SK-N-SH treated with all-trans-retinoic acid at 6 μM for 48 hours (cell line): ENCODE data around the gene NACC1.

Experiments
- ATAC-seq: fragments of 200-7000 bp; cut with Tn5 transposase; 3 replicates; pipeline ENCODE4 v1.9.1; 2020; ENCODE audit warnings: mild to moderate bottlenecking, moderate library complexity
- BACH2 ChIP-seq: fragments of 250-450 bp; sonication (Bioruptor Pico); IDR thresholded peaks from 2 replicates; pipeline ENCODE4 v1.9.0; 2021; ENCODE audit warnings: mild to moderate bottlenecking, borderline replicate concordance
- CSDC2 ChIP-seq: fragments of 250-450 bp; sonication (Bioruptor Pico); IDR thresholded peaks from 2 replicates; pipeline ENCODE4 v1.5.0; 2020; ENCODE audit warnings: mild to moderate bottlenecking, moderate library complexity
- ESRRG ChIP-seq: fragments of 250-450 bp; sonication (Bioruptor Pico); IDR thresholded peaks from 2 replicates; pipeline ENCODE4 v1.6.1; 2021; ENCODE audit warnings: mild to moderate bottlenecking
- GLIS3 ChIP-seq: fragments of 250-450 bp; sonication (Bioruptor Pico); IDR thresholded peaks from 2 replicates; pipeline ENCODE4 v1.5.0; 2020; ENCODE audit warnings: mild to moderate bottlenecking, moderate library complexity
- ISL1 ChIP-seq: fragments of 250-450 bp; sonication (Bioruptor Pico); IDR thresholded peaks from 2 replicates; pipeline ENCODE4 v2.1.2; 2022; ENCODE audit warnings: mild to moderate bottlenecking, moderate library complexity
- OSR1 ChIP-seq: fragments of 250-450 bp; sonication (Bioruptor Pico); IDR thresholded peaks from 2 replicates; pipeline ENCODE4 v1.8.0; 2022; ENCODE audit warnings: moderate library complexity, mild to moderate bottlenecking, inconsistent platforms
- PPARA ChIP-seq: fragments of 250-450 bp; sonication (Bioruptor Pico); IDR thresholded peaks from 2 replicates; pipeline ENCODE4 v1.5.0; 2020; ENCODE audit warnings: mild to moderate bottlenecking, borderline replicate concordance
- RARB ChIP-seq: fragments of 250-450 bp; sonication (Bioruptor Pico); IDR thresholded peaks from 2 replicates; pipeline ENCODE4 v1.8.0; 2021; ENCODE audit warnings: mild to moderate bottlenecking, moderate library complexity
- SNAI2 ChIP-seq: fragments of 250-450 bp; sonication (Bioruptor Pico); IDR thresholded peaks from 2 replicates; pipeline ENCODE4 v1.5.0; 2020; ENCODE audit warnings: mild to moderate bottlenecking, moderate library complexity
- TCF4 ChIP-seq: fragments of 250-450 bp; sonication (Bioruptor Pico); IDR thresholded peaks from 2 replicates; pipeline ENCODE4 v1.8.0; 2021; ENCODE audit warnings: mild to moderate bottlenecking, moderate library complexity, borderline replicate concordance
- TOX ChIP-seq: fragments of 250-450 bp; sonication (Bioruptor Pico); IDR thresholded peaks from 2 replicates; pipeline ENCODE4 v1.8.0; 2021; ENCODE audit warnings: mild to moderate bottlenecking, moderate library complexity, borderline replicate concordance
- ZC3H10 ChIP-seq: fragments of 250-450 bp; sonication (Bioruptor Pico); IDR thresholded peaks from 2 replicates; pipeline ENCODE4 v1.5.1; 2021; ENCODE audit warnings: mild to moderate bottlenecking, moderate library complexity
- ZFP3 ChIP-seq: fragments of 250-450 bp; sonication (Bioruptor Pico); IDR thresholded peaks from 2 replicates; pipeline ENCODE4 v1.5.0; 2020; ENCODE audit warnings: mild to moderate bottlenecking, moderate library complexity
- ZNF565 ChIP-seq: fragments of 450-650 bp; formaldehyde crosslinking; conservative IDR thresholded peaks from 2 replicates; pipeline ENCODE4 v1.5.0; 2020; ENCODE audit warnings: low read depth, mild to moderate bottlenecking, moderate library complexity
- ZNF70 ChIP-seq: fragments of 450-650 bp; formaldehyde crosslinking; IDR thresholded peaks from 2 replicates; pipeline ENCODE4 v1.5.0; 2020; ENCODE audit warnings: mild to moderate bottlenecking, moderate library complexity
- ZNF8 ChIP-seq: fragments of 450-650 bp; formaldehyde crosslinking; IDR thresholded peaks from 2 replicates; pipeline ENCODE4 v1.5.0; 2020; ENCODE audit warnings: mild to moderate bottlenecking, moderate library complexity
- TF ChIP-seq, protein P1 (sequence below): fragments of 250-450 bp; sonication (Bioruptor Pico); IDR thresholded peaks from 2 replicates; pipeline ENCODE4 v1.5.1; 2020; ENCODE audit warnings: low read depth, mild to moderate bottlenecking, moderate library complexity
- TF ChIP-seq, protein P2 (sequence below): fragments of 250-450 bp; sonication (Bioruptor Pico); IDR thresholded peaks from 2 replicates; pipeline ENCODE4 v1.8.0; 2021; ENCODE audit warnings: low read depth, mild to moderate bottlenecking, moderate library complexity, borderline replicate concordance
- TF ChIP-seq, protein P3 (sequence below): fragments of 250-450 bp; sonication (Bioruptor Pico); IDR thresholded peaks from 2 replicates; pipeline ENCODE4 v1.8.0; 2020; ENCODE audit warnings: mild to moderate bottlenecking, moderate library complexity, borderline replicate concordance
- TF ChIP-seq, protein P4 (sequence below): fragments of 250-450 bp; sonication (Bioruptor Pico); IDR thresholded peaks from 2 replicates; pipeline ENCODE4 v1.5.0; 2020; ENCODE audit warnings: mild to moderate bottlenecking, moderate library complexity

Gene NACC1

DNA sequence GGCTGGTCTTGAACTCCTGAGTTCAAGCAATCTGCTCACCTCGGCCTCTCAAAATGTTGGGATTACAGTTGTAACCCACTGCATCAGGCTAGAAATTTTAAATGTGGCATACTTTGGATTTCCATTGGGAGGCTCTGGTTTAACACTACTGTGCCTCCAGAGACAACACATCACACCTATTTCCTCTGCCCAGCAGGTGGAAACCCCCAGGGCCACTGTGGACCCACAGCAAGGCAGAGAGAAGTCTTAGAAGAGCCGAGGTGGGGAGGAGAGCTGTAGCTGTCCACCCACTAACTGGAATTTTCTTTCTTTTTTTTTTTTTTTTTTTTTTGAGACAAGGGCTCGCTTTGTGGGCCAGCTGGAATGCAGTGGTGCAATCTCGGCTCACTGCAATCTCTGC lies 71.5 kb downstream of the NACC1 start:
- ATAC-seq, result no peak
- TF ChIP-seq BACH2, result no peak
- no peak for TF ChIP-seq PPARA (CRISPR knock-in tag)
- no peak for TF ChIP-seq ZC3H10 (CRISPR knock-in tag)
- TF ChIP-seq TCF4, result no peak
- TF ChIP-seq, protein P1, sequence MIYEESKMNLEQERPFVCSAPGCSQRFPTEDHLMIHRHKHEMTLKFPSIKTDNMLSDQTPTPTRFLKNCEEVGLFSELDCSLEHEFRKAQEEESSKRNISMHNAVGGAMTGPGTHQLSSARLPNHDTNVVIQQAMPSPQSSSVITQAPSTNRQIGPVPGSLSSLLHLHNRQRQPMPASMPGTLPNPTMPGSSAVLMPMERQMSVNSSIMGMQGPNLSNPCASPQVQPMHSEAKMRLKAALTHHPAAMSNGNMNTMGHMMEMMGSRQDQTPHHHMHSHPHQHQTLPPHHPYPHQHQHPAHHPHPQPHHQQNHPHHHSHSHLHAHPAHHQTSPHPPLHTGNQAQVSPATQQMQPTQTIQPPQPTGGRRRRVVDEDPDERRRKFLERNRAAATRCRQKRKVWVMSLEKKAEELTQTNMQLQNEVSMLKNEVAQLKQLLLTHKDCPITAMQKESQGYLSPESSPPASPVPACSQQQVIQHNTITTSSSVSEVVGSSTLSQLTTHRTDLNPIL (CRISPR knock-in tag), result no peak
- TF ChIP-seq, protein P2, sequence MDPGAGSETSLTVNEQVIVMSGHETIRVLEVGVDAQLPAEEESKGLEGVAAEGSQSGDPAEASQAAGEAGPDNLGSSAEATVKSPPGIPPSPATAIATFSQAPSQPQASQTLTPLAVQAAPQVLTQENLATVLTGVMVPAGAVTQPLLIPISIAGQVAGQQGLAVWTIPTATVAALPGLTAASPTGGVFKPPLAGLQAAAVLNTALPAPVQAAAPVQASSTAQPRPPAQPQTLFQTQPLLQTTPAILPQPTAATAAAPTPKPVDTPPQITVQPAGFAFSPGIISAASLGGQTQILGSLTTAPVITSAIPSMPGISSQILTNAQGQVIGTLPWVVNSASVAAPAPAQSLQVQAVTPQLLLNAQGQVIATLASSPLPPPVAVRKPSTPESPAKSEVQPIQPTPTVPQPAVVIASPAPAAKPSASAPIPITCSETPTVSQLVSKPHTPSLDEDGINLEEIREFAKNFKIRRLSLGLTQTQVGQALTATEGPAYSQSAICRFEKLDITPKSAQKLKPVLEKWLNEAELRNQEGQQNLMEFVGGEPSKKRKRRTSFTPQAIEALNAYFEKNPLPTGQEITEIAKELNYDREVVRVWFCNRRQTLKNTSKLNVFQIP, result no peak
- TF ChIP-seq TOX (CRISPR knock-in tag), result no peak
- TF ChIP-seq, protein P3, sequence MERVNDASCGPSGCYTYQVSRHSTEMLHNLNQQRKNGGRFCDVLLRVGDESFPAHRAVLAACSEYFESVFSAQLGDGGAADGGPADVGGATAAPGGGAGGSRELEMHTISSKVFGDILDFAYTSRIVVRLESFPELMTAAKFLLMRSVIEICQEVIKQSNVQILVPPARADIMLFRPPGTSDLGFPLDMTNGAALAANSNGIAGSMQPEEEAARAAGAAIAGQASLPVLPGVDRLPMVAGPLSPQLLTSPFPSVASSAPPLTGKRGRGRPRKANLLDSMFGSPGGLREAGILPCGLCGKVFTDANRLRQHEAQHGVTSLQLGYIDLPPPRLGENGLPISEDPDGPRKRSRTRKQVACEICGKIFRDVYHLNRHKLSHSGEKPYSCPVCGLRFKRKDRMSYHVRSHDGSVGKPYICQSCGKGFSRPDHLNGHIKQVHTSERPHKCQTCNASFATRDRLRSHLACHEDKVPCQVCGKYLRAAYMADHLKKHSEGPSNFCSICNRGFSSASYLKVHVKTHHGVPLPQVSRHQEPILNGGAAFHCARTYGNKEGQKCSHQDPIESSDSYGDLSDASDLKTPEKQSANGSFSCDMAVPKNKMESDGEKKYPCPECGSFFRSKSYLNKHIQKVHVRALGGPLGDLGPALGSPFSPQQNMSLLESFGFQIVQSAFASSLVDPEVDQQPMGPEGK (CRISPR knock-in tag), result no peak
- TF ChIP-seq ZNF70 (CRISPR knock-in tag), result no peak
- TF ChIP-seq OSR1 (CRISPR knock-in tag), result no peak
- TF ChIP-seq, protein P4, sequence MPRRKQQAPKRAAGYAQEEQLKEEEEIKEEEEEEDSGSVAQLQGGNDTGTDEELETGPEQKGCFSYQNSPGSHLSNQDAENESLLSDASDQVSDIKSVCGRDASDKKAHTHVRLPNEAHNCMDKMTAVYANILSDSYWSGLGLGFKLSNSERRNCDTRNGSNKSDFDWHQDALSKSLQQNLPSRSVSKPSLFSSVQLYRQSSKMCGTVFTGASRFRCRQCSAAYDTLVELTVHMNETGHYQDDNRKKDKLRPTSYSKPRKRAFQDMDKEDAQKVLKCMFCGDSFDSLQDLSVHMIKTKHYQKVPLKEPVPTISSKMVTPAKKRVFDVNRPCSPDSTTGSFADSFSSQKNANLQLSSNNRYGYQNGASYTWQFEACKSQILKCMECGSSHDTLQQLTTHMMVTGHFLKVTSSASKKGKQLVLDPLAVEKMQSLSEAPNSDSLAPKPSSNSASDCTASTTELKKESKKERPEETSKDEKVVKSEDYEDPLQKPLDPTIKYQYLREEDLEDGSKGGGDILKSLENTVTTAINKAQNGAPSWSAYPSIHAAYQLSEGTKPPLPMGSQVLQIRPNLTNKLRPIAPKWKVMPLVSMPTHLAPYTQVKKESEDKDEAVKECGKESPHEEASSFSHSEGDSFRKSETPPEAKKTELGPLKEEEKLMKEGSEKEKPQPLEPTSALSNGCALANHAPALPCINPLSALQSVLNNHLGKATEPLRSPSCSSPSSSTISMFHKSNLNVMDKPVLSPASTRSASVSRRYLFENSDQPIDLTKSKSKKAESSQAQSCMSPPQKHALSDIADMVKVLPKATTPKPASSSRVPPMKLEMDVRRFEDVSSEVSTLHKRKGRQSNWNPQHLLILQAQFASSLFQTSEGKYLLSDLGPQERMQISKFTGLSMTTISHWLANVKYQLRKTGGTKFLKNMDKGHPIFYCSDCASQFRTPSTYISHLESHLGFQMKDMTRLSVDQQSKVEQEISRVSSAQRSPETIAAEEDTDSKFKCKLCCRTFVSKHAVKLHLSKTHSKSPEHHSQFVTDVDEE (CRISPR knock-in tag), result no peak
- TF ChIP-seq ISL1, result no peak
- no peak for TF ChIP-seq ZFP3 (CRISPR knock-in tag)
- TF ChIP-seq ZNF8 (CRISPR knock-in tag), result no peak
- TF ChIP-seq GLIS3 (CRISPR knock-in tag), result no peak
- no peak for TF ChIP-seq CSDC2 (CRISPR knock-in tag)
- TF ChIP-seq RARB, result no peak
- TF ChIP-seq ZNF565, result no peak
- TF ChIP-seq ESRRG (CRISPR knock-in tag), result no peak
- no peak for TF ChIP-seq SNAI2 (CRISPR knock-in tag)
